ENCODE data around the gene TMIGD3. TPM values are rescaled to one million over a fixed set of nuclear protein-coding genes. Genes with fewer than 3 reads are reported as not detected.

TMIGD3 gene
- total RNA-seq, 1 experiment from 2014 or later: not detected

- no peak overlapping the region for H3K27ac Mint-ChIP-seq
- ChIA-PET POLR2A (interaction anchor here (0.7 to 1.6 kb wide), 2 partner anchors 132 to 248 kb away, joined by 3 to 7 read pairs; no protein-coding TSS in a partner anchor), CTCF (interaction anchor here (1.1 to 3.5 kb wide), 16 partner anchors 10 to 542 kb away, joined by 3 to 71 read pairs (median 14); partner anchors contain the start of genes ATP5PB, RAP1A and WDR77)
- H3K27me3 Mint-ChIP-seq (ENCODE audit: low read depth): no peaks in the 10 kb centered on the region
- DNase-seq (ENCODE audit: low spot score) (no peak), ATAC-seq (no peak)
- no peak overlapping the region for H3K4me3 Mint-ChIP-seq
- H3K4me1 Mint-ChIP-seq: peaks cover 7% of the 10 kb centered on the region
- TF ChIP-seq FOXK1 (CRISPR knock-in tag; IDR thresholded peaks at IDR 0.05) (no peak), JAZF1 (CRISPR knock-in tag; IDR thresholded peaks at IDR 0.05) (no peak), USF2 (CRISPR knock-in tag; IDR thresholded peaks at IDR 0.05) (no peak), CREM (CRISPR knock-in tag; IDR thresholded peaks at IDR 0.05) (no peak), ZNF416 (CRISPR knock-in tag; IDR thresholded peaks at IDR 0.05) (no peak), SMAD3 (CRISPR knock-in tag; IDR thresholded peaks at IDR 0.05; ENCODE audit: borderline replicate concordance) (no peak), ATF3 (CRISPR knock-in tag; conservative IDR thresholded peaks at IDR 0.05) (no peak)
- no peaks in the 10 kb centered on the region for H3K9me3 Mint-ChIP-seq
- H3K36me3 Mint-ChIP-seq: no peaks in the 10 kb centered on the region
These were observed 3.1 kb upstream of the TMIGD3 start for GRCh38 chr1:111506561-111506960.

- CTCF ChIA-PET: no interaction called here
- POLR2A ChIA-PET: no interaction called here
- no peak for TF ChIP-seq ESRRA (CRISPR knock-in tag; IDR thresholded peaks at IDR 0.05; ENCODE audit: borderline replicate concordance)
- no peak for TF ChIP-seq PRRX2 (CRISPR knock-in tag; IDR thresholded peaks at IDR 0.05)
- no peak for TF ChIP-seq E2F1 (CRISPR knock-in tag; IDR thresholded peaks at IDR 0.05)
- no peak for TF ChIP-seq AR (CRISPR knock-in tag; IDR thresholded peaks at IDR 0.05)
- no peak for TF ChIP-seq FOXP1 (CRISPR knock-in tag; IDR thresholded peaks at IDR 0.05; ENCODE audit: borderline replicate concordance)
- no peak for TF ChIP-seq ZNF512 (CRISPR knock-in tag; IDR thresholded peaks at IDR 0.05; ENCODE audit: borderline replicate concordance)
- no peak for TF ChIP-seq PRDM15 (CRISPR knock-in tag; IDR thresholded peaks at IDR 0.05)
- no peak for TF ChIP-seq ATF6 (CRISPR knock-in tag; IDR thresholded peaks at IDR 0.05)
- no peak for TF ChIP-seq CREM (CRISPR knock-in tag; IDR thresholded peaks at IDR 0.05)
- no peak for TF ChIP-seq ZNF532 (CRISPR knock-in tag; IDR thresholded peaks at IDR 0.05; ENCODE audit: borderline replicate concordance)
- no peak for TF ChIP-seq MYBL2 (CRISPR knock-in tag; IDR thresholded peaks at IDR 0.05)
These were observed 2.2 kb upstream of the TMIGD3 start for GRCh38 chr1:111505641-111506119.

More at GRCh38 chr1:111505641-111506119, 2.2 kb upstream of the TMIGD3 start:
- DNase-seq (ENCODE audit: low spot score) (no peak), ATAC-seq (no peak)
- Mint-ChIP-seq H3K36me3 (no peaks in the 10 kb centered on the region), H3K9me3 (no peaks in the 10 kb centered on the region), H3K4me3 (no peak overlapping the region), H3K4me1 (peaks cover 7% of the 10 kb centered on the region), H3K27ac (no peak overlapping the region), H3K27me3 (ENCODE audit: low read depth) (no peaks in the 10 kb centered on the region)
